ENCODE results near the gene CCIN.
"Not testable (repeated sequence)": the region's sequence is repeated elsewhere in the genome, so short reads cannot be mapped to it uniquely, and the experiment has no call there.

The CCIN gene

DNA sequence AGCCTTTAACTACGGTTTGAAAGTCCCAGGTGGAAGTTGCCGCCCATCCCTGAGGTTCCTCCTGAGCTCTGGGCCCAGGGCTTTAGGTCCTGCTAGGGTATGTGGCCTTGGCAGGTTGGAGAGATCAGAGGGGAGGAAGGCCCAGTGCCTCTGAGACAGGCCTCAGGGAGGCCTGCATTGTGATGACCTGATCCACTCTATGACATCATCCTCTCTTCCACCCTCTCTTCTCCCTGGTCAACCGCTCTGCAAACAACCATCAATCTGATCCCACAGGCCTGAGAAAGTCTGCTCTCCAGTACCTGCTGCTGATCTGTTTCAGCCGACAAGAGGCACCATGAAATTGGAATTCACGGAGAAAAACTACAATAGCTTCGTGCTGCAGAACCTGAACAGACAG, at the start of gene CCIN:
TSS of gene CCIN (plus strand) at position 223 of the 400 bp plus-strand sequence. CDS start at position 338, 115 bp downstream.
- no peak for DNase-seq (ENCODE audit: low spot score)

DNA sequence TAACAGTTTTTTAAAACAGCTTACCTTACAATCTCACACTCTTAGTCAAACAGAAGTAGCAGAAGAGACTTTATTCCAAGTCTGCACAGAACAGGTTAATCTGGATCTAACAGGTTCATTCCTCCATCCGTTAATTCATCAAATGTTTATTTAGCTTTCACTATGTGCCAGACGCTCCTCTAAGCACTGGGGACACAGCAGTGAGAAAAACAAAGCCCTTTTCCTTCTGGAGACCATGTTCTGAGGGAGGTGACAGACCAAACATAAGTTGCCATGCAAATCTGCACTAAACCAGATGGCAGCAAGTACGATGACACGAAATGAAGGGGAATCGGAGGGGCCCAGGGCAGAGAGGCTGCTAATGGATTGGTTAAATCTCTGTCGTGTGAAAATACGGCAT, 49.7 kb upstream of the CCIN start:
- DNase-seq (ENCODE audit: low spot score), result no peak

DNA sequence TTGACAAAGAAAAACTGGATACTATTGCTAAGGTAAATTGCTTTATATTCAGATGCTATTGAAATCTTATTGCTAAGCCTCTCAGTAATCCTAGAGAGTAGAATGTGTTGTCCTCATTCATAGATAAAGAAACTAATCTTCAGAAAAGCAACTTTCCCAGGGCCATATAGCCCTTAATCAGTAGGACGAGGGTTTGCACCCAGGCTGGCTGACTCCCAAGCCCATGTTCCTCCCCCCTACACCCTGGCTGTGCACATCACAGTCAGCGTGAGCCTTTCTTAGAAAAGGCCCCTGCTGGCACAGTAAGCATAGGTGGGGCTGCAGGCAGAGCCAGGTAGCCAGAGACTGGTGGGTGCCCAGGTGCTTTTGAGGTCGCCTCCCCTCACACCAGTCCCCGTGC, 48.5 kb upstream of the CCIN start:
- no peak for DNase-seq (ENCODE audit: low spot score)

DNA sequence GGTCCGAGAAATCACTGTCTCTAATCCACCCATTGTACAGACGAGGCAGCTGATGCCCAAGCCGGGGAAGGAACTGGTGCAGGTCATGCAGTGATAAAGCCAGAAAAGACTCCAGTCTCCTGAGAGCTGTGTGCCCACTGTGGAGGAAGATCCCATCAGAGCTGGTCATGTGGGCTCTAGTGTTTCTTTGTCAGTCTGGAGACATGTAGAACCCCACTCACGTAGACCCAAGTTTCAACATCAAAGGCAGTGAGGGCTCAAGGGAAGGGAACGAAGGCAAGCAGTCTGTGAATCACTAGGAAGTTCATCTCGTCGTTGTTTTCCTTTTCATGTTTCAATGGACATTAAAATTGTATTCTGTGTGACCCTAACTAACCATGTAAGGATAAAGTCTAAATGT, 47.2 kb upstream of the CCIN start:
- no peak for DNase-seq (ENCODE audit: low spot score)

DNA sequence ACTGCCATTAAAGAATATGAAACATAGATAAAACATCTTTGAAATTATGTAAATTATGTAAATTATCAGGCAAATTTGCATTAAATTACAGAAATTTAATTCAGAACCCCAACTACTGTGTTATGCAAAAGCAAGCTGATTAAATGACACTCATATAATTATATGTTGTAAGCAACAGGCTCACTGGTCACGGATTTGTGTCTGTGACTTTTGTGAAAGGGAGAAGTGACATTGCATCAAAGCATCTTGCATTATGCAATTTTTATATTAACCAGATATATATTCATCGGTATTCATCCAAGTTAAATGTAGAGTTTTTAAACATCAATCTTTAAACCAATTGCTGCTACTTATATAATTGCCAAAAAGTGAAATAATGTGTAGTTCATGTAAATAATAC, 45.7 kb upstream of the CCIN start:
- no peak for DNase-seq (ENCODE audit: low spot score)

DNA sequence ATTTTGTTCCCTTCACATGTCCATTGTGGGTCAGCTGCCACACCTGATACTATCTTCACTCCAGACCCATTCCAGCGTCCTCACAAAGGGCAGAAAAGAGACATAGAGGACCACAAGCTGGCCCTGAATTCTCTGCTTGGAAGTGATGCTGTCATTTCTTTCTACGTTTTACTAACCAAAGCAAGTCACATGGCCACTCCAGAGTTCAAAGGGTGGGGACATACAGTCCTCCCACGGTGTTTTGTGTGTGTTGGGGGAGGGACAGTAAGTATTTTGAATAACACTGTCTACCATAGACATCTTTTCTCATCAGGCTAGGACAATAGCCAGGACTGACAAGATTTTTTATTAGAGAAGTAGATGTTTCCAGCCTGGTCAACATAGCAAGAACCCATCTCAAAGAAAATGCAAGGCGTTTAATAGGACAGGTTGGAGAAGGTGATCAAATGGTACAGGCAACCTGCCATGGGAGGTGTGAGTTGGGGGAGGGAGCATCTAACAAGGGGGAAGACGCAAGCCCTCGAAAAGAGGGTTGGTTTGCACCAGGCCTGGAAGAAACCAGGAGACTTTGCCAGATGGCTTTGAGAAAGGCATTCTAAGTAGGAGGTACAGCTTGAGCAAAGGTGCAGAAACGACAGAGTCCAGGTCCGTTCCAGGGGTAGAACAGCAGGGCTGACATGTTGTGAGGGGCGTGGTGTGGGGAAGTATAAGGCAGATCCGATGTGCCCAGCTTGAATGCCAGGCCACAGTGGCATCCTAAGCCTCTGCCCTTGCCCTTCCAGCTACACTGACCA, 43.9 kb upstream of the CCIN start:
- DNase-seq (ENCODE audit: low spot score), result no peak

DNA sequence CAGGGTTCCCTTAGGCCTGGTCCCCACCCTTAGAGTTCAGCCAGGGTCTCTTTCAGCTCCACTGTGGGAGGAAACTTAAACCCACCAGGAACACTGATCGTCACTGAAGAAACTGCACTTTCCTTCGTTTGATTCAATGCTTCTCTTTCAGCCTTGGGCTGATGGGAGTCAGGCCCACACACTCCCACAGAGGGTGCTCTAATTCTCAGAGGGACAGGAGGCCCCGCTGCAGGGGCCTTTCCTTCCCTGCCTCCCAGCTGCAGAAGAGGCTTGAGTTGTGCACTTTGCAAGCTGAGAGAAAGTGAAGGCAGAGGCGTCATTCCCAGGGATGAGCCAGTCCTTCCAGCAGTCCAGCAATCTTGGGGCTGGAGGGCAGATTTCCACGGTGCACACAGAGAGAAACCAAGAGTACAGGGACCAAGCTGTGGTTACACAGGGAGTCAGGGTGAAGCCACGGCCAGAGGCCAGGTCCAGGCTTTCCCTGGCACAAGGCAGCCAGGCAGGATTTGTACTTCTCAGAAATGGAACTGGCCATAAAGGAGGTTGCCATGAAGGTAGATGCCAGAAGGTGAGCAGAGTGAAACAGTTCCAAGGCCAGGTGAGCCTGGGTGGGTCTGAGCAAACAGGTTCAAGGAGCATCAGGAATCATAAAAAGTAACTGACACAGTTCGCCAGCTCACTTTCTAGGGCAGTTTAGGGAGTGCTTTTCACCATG, 43.0 kb upstream of the CCIN start:
- DNase-seq (ENCODE audit: low spot score), result no peak

DNA sequence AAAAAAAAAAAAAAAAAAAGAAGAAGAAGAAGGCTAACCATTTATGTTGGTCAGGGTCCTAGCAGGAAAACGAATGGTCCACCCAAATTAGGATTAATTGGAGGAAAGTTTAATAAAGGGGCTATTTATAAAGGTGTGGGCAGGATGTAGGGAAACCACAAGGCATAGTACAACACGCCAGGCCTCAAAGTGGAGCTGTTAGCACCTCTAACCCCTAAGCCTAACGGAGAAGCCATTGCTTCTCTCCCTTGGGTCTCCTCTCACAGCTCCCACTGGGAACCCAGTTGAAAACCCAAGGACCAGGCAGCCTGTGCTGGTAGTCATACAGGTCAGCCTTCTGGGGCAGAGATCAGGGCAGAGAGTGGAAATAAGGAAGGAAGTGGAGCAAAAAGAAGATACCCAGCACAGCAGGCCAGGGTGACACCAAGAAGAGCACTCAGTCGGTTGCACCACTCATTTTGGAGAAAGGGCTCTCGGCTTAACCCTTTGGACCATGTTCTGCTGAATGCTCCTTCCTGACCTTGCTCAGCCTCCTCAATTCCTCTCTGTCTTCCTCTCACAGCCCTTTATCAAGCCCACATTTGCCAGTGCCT, 41.4 kb upstream of the CCIN start:
- no peak for DNase-seq (ENCODE audit: low spot score)

DNA sequence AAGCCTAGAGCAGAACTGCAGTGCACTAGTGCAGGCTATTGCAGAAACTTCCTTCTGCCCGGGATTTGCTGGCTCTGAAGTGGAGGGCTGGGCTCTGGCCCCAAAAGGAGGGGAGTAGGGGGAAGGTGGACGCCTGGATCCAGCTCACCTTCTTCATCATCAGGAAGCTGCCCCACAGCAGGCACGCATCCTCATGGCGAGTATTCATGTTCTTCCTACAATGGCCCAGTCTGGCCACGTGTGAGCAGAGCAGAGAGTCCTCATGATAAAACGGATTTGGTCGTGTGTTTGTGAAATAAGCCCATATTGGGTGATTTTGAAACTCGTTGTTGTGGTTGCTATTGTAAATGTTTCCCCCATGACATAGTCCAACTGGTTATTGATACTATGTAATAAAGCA, 40.8 kb upstream of the CCIN start:
- no peak for DNase-seq (ENCODE audit: low spot score)

DNA sequence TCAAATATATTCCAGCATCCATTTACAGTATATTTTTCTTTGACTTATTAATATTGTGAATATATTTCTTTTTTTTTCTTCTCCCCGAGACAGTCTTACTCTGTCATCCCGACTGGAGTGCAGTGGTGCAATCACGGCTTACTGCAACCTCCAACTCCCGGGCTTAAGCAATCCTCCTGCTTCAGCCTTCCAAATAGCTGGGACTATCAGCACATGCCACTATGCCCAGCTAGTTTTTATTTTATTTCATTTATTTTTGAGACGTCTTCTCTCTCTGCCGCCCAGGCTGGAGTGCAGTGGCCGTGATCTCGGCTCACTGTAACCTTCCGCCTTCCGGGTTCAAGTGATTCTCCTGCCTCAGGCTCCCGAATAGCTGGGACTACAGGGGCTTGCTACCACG, 40.0 kb upstream of the CCIN start:
- no peak for DNase-seq (ENCODE audit: low spot score)

DNA sequence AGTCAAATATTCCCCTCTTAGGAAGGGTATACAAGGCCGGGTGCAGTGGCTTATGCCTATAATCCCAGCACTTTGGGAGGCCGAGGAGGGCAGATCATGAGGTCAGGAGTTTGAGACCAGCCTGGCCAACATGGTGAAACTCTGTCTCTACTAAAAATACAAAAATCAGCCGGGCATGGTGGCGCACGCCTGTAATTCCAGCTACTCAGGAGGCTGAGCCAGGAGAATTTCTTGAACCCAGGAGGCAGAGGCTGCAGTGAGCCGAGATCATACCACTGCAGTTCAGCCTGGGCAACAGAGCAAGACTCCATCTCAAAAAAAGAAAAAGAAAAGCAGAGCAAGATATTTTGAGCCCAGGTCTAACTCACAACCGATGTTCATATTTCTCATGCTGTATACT, 37.5 kb upstream of the CCIN start:
- DNase-seq (ENCODE audit: low spot score), result not testable (repeated sequence)

DNA sequence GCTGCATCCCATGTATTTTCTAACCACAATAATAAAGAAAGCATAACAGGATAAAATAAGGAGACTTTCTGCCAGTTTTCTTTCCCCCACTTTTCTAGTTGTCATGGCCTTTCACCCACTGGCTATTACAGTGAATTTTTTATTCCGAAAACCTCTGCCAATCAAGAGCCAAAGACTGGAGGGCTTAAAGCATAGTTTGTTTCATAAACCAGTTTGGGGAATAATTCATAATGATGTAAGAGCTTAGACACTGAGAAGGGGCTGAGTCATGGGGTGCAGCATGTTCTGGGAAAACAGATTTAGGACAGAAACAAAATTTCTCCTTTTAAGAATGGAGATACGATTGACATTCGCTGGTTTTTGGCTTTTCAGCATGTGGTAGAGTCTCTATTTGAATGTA, 37.1 kb upstream of the CCIN start:
- DNase-seq (ENCODE audit: low spot score), result no peak

DNA sequence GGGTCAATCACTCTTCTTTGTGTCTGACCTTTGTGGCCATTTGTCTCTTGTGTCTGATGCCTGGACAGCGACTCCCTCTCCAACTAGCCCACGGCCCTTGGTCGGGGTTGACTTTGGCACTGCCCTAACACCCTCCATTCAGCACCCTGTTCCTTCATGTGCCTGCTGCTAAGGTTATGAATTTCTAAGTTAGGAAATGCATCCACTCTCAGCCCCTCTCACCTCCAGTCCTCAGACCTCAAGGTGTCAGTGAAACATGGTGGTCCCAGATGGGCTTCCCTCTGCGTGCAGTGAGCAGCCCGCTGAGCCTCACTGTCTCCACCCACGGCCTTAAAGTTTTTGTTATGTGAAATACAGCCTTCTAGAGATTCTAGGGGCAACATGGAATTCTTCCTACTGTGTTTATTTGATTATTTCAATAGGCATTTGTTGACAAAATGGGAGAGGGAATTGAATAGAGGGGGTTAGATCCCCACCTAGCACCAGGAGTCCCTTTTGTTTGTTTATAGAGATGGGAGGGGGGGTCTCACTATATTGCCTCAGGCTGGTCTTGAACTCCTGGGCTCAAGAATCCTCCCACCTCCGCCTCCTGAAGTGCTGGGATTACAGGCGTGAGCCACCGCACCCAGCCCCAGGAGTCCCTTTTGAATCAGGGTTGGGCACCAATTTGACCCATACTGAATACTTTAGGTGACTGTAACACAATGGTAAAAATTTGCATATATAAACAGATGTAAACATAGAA, 34.3 kb upstream of the CCIN start:
- peak; percentile 39 for DNase-seq (ENCODE audit: low spot score)

DNA sequence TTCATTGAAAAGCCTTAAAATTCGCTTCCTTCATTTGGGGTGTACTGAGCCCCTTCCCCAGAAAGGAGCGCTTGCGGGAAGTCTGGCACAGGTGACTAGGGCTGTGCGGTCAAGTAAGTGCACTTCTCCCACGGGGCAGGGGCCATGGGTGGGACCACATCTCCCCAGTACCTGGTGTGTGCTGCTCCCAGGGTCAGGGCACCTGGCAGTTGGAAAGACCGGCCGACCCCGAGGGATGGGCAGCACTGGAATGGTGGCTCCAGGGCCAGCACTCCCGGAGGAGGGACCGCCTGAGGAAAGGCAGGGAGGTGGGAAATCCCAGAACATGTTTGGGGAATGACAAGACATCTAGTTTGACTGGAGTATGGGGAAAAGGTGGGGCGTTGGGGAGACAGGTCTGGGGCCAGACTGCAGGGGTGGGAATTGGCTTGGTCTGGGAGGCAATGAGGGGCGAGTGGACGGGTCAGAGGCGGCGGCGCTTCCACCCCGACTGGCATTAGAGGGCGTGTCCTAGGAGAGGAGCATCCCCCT, 33.4 kb upstream of the CCIN start:
- no peak for DNase-seq (ENCODE audit: low spot score)

DNA sequence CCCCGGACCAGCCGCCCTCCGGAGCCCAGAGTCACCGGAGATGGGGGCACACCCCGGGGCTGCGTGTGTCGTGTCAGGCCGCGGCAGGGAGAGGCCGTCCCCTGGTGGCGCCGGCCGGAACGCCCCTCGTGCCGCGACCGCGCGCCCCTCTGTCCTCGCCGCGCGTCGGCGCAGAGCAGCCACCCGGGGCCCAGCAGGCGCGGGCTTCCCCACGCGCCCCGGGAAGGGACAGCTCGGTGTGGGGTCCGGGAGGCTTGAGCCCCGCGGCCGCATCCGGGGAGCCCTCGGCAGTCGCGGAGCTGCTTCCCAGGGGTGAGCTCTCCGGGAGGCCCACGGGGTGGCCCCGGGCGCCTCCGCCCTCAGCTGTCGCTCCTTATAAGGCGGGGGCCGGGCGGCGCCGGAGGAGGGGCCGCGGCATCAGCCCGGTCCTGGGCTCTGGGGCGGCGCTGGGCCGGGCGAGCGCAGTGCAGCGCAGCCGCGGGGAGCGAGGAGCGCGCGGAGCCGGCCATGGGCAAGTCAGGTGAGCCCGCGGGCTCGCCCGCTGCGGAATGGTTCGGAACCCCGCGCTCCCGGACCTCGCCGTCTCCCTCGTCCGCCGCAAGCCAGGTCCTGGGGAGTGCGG, 32.8 kb upstream of the CCIN start, which contains the start of gene GLIPR2:
TSS of gene GLIPR2 (plus strand) at position 462 of the 622 bp plus-strand sequence. CDS start at position 508, 46 bp downstream.
- DNase-seq (ENCODE audit: low spot score), result peak; percentile 93

DNA sequence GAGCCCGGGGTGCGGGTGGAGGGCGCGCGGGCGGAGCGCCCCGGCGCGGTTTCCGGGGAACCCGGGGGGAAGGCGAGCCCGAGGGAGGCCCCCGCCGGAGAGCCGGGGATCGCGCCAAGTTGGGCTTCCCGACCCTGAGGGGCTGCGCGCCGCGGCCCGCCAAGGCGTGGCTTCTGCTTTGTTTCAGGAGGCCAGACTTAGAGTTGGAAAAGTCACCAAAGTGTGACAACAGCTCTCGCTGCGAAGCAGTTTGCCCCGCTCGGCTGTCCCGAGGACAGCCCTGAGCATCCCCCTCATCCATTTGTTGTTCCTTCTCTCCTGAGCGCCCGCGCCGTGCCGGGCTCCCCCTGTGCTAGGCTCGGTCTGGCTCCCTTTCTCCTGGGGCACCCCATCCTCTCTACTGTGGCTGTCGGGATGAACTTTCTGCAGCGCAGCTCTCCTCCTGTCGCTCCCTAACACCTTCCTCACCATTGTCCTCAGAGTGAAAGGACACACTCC, 32.2 kb upstream of the CCIN start:
- no peak for DNase-seq (ENCODE audit: low spot score)

DNA sequence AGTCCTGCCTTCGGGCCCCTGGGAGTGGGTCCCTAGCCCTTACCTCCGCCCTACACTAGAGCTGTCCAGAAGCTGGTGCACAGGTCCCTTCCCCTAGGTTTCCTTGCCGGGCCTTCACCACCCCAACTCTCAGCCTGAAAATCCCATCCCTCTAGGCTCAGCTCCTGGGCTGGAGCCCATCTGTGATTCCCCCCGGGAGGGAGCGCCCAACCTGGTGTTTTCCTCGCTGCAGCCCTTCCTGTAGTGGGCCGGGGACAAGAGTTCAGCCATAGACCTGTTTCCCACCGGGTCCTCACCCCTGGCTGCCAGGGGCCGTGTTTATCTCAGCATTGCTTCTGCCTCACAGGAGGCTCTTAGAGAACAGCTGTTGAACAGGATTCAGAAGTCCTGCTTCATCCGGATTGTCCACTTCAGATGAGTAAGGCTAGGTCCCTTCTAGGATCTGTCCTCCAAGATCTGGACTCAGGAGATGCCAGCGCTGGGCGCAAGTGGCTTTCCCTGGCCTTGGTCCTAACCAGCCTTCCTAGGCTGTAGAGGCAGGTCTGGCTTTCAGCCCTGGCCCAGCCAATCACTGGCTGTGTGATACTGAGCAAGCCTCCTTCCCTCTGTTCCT, 31.7 kb upstream of the CCIN start:
- DNase-seq (ENCODE audit: low spot score), result no peak

DNA sequence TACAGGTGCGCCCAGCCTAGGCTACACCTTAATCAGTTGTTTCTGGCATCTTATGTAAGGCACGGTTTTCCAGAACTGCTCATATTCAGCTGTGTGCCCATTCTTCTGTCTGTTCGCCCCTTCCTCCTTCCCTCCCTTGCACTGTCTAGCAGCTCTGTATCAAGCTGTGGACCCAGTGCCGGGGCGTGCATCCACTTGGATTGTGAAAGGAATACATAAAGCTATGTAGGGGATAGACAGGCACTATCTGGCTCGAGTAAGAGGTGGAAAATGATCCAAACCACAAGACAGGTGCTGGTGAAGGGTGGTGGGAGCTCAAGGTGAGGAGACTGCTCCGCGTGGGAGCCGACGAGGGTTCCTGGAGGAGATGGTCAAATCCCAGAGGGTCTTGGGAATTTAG, 30.7 kb upstream of the CCIN start:
- no peak for DNase-seq (ENCODE audit: low spot score)

DNA sequence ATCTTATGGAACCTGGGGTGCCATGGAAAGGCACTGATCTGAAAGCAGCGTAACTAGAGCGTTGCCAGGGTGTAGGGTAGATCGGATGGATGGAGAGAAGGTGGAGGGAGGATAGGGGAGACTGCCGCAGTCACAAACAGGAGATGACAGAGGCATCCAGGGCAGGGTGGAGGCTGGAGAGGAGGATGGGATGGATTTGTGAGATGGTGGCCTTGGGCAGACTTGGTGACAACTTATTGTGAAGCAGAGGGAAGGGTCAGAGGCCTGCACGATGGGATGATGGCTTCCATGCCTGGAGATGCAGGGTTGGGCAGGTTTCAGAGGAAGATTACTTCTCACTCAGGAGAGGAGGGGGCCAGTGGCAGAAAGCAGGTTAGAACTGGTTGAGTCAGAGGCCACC, 30.3 kb upstream of the CCIN start:
- DNase-seq (ENCODE audit: low spot score), result no peak

DNA sequence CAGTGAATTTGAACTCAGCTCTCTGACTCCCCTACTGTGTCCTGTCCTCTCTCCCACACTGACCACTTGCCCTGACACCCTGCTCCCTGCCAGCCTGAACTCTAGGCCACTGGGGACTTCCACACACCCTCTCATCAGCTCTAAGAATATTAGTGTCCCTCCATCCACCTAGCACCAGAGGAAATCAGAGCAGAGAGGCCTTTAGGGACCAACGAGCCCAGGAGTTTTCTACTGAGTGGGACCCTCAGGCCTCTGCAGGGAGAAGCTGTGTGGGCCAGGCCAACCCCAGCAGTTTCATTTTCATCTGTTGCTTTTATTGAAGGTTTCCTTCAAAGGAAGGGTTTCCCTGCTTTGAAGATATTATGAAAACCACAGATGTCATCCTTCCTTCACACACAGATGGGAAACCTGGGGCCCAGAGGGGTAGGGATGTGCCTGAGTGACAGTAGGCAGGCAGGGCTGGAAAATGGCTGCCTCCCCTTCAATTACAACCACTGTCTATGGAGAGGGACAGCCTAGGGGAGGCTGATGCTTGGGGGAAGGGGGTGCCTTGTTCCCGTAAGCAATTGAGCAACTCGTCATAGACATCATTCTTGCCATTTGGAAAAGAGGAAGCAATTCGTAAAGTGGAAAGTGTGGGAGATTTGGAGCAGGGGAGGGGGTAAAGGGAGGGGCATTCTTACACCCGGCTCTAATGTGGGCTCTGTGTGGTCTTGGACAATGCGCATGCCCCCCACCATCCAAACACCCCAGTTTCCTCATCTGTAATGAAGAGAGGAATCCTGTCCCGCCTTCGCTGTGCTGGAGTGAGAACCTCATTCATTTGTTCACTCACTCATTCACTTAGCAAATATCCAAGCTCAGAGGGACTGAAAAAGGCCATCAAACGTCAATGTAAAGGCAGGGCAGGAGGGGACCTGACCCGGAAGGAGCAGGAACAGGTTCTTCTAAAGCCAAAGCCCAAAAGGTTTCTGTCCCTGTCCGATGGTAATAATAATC, 28.8 kb upstream of the CCIN start:
- DNase-seq (ENCODE audit: low spot score), result no peak
